HG02642 (cell line): ENCODE measurements around the gene TEKTIP1.

Experiments
- ATAC-seq: cut with Tn5 transposase; IDR thresholded peaks from one replicate; pipeline ENCODE4 v1.9.1; 2021; ENCODE audit warnings: mild to moderate bottlenecking; ENCODE audit not compliant: unreplicated experiment, poor library complexity

Gene TEKTIP1

GRCh38 chr19:3535981-3536380 is 3.0 kb upstream of the TEKTIP1 start:
- ATAC-seq = no peak

DNA sequence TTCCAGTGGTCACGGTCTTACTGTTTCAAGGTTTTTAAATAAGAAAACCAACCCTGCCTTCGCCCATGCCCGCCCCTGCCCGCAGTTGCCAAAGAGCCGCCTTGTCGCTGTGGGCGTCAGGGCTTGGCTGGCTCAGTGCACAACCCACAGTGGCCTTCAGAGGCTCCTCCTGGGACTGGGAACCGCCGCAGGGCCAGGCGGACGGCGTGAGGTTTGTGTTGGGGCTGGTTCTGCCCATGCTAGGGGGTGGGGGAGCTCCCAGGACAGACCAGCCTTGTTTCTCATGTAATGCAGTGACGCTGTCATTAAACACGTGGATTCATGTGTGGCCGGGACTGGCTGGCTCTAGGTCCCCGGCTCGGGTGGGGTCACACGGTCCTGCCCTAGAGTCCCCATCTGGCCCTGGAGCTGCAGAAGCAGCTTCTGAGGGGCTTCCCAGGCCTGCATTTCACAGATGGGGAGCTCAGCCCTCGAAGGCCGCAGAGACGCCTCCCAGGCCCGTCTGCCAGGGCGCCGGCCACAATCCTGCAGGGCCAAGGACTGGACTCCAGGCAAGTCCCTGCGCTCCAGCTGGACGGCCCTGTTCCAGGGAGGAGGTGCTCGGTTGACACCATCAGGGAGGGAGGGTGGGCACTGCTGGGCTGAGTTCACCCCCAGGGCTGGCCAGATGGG is 2.4 kb upstream of the TEKTIP1 start:
- no peak for ATAC-seq

- ATAC-seq = no peak
Measured at GRCh38 chr19:3537101-3537437, 1.9 kb upstream of the TEKTIP1 start.

- no peak for ATAC-seq
Measured at GRCh38 chr19:3537438-3538240, 1.3 kb upstream of the TEKTIP1 start.

- ATAC-seq = no peak
Measured at GRCh38 chr19:3538258-3538929, 580 bp upstream of the TEKTIP1 start.

- no peak for ATAC-seq
Measured at GRCh38 chr19:3539756-3540118, 763 bp downstream of the TEKTIP1 start.

DNA sequence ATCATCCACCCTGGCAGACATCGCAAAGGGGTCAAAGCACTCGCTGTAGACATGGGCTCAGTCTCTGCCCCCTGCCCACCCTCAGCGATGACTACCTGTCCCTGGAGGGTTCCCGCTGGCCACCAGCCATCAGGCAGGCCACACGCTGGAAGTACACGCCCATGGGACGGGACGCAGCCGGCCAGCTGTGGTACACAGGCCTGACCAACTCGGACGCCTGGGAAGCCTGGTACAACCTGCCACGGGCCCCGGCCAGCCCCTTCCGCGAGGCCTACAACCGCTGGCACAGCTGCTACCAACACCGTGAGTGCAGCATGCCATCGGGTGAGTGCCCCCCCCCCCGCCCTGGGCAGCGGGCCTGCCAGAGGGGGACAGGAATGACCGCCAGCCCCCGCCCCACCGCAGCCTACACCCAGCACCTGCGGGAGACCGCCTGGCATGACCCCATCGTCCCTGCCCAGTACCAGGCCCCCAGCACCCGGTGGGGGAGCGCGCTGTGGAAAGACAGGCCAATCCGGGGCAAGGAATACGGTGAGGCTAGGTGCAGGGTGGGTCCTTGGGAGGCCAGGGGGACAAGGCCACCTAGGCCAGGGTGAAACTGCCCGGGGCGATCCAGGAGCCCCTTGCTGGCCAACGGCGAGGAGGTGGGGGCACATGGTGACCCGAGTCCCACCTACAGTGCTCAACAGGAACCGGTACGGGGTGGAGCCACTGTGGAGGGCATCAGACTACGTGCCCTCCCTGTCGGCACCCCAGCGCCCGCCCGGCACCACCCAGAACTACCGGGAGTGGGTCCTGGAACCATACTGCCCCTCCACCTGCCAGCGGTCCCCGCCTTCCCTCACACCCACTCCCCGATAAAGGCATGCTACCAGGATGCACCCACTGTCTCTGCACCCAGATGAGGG is 4.4 kb downstream of the TEKTIP1 start:
- no peak for ATAC-seq

GRCh38 chr19:3544058-3544376 is 5.0 kb downstream of the TEKTIP1 start:
- ATAC-seq = no peak

GRCh38 chr19:3544742-3545668 is 6.0 kb downstream of the TEKTIP1 start:
- no peak for ATAC-seq

GRCh38 chr19:3545669-3546034 is 6.7 kb downstream of the TEKTIP1 start:
- ATAC-seq = no peak

DNA sequence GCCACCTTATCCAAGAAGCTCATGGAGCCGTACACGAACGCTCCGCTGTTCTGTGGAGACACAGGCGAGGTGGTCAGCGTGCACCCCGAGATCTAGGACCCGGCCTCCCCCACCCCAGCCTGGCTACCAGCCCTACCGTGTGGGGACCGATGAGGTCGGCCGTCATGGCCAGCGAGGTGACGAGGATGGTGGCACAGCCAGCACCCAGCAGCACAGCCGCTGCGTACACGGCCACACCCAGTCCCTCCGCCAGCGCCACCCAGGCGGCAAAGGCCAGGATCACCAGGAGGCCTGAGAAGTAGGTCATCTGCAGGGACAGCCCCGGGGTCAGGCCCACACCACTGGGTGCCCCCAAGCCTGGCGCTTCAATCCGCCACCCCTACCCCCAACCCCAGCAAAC is 7.1 kb downstream of the TEKTIP1 start:
- ATAC-seq = no peak

- ATAC-seq = no peak
Measured at GRCh38 chr19:3547301-3547731, 8.3 kb downstream of the TEKTIP1 start.

DNA sequence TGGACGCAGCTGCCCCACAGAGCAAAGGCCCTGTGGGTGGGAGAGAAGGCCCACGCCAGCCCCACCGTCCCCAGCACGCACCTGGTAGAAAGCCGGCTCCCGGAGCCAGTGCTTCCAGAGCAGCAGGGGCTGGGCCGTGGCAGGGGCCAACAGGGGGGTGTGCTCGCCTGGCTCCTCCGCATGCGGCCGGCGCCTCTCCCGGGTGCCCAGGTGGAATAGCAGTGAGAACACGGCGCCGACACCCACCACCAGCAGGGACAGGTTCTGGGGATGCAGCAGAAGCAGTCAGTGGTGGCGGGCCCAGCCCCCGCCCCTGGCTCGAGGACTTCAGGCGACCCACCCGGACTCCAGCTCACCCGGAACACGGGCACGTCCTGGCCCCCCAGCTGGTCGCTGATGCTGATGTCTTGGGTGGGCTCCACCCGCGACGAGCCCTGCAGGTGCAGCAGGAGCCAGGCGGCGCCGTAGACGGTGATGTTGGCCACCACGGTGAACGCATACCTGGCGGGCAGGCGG is 8.9 kb downstream of the TEKTIP1 start:
- ATAC-seq = no peak

DNA sequence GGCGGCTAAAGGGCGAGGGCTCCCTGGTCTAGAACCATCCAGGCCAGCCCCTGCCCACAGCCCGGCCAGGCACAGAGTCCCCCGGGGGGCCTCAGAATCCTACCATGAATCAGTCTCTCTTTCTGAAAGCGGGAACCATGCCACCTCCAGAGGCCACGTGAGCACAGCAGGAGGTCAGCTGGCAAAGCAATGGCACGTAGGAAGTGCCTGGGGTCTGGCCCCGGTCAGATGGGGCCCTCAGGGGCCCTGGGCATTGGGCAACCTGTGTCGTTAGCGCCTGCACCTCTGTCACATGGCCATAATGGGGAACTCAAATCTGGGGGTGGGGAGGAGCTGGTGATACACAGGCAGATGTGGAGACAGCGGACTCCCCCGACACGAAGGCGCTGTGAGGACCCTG is 9.6 kb downstream of the TEKTIP1 start:
- no peak for ATAC-seq

DNA sequence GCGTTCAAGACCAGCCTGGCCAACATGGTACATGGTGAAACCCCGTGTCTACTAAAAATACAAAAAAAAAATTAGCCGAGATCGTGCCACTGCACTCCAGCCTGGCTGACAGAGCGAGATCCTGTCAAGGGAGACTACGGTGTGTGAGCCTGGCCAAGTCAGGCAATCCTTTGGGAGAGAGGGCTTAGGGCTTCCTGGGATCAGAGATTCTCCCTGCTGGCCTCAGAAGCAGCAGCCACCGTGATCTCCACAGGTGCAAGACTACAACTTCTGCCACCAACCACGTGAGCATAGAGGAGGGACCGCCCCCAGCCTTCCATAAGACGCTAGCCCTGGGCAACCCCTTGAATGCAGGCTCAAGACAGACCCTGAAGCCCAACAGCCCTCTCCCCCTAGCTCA is 10.8 kb downstream of the TEKTIP1 start:
- ATAC-seq = no peak

DNA sequence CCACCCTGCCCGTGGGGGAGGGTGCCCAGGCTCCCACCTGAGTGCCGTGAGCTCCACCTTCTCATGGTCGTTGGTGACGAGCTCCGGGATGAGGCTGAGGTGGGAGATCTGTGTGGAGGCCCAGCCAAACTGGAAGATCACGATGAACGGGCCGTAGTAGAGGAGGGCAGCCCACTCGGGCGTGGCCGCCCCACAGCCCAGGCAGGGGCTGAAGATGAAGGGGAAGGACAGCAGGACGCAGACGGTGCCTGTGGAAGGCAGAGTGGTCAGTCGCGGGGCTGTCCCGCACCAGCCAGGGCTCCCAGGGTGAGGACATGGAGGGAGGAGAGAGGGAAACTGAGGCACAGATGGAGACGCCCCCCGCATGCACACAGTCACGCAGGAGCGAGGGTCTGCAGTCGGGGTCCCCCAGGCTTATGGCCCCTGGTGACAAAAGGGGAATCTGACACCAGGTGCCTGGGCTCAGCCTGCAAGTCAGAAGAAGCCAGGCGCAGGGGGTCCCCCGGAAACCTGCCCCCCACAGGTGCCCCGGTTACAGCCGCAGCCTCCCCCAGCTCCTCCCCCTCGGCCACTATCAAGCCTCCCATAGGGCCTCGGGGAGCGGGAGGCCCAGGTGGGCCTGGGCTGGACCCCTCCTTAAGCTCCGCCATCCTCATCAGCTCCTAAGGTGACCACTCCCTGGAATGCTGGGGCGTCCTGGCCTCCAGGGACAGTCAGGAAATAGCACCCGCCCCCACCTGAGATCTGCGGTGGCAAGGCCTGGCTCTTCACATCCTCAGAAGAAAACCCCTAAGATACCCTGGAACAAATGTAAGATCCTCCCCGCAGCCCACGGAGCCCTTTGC is 12.2 kb downstream of the TEKTIP1 start:
- ATAC-seq = no peak

GRCh38 chr19:3551792-3552095 is 12.8 kb downstream of the TEKTIP1 start:
- ATAC-seq = no peak

DNA sequence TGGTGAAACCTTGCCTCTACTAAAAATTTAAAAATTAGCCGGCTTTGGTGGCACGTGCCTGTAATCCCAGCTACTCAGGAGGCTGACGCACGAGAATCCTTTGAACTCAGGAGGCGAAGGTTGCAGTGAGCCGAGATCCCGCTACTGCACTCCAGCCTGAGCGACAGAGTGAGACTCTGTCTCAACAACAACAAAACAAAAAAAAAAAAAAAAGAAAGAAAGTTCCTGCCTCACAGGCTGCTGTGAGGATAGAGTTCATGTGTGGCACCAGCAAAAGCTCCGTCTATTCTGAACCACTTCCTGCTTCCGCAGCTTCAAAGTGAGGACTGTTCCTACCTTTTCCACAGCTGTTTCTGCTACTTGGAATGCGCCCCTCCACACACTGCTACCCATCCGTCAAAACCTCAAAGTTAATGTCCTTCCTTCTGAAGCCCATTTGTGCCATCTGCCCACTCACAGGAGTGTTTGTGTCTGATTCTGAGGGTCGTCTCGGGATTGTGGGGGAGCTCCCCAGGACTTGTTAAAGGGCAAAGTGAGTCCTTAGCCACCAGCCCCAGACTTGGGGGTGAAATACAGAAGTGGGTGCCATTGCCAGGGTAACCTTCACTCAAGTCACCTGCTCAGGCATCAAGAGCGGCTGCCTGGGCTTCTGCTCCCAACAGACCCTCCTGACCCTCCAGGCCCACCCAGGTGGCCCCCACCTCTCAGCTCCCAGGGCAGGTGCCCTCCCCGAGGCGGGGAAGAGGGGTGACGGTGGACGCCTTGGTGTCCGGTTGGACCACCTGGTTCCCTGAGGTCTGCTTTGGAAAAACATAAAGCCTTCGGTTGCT is 15.5 kb downstream of the TEKTIP1 start:
- ATAC-seq = no peak
